Measurements from ENCODE around the gene FAM114A1. TPM values are rescaled to one million over a fixed set of nuclear protein-coding genes. Genes with fewer than 3 reads are reported as not detected.

Gene FAM114A1
- total and polyA plus RNA-seq, 4 donors, result 22.1 to 108 (median 53.9) TPM

DNA sequence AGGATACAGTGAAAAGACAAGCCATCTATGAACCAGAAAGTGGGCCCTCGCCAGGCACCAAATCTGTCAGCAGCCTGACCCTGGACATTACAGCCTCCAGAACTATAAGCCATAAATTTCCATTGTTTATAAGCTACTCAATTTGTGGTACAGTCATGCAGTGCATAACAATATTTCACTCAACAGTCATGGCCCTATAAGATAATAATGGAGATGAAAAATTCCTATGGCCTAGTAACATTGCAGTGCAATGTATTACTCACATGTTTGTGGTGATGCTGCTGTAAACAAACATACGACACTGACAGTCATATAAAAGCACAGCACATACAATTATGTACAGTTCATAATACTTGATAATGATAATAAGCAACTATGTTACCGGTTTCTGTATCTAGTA is 45.9 kb upstream of the FAM114A1 start:
- DNase-seq (ENCODE audit: low spot score), result no peak
- TF ChIP-seq FOXA1 (IDR thresholded peaks at IDR 0.05), result no peak
- TF ChIP-seq RAD21 (IDR thresholded peaks at IDR 0.05), result no peak
- no peak for TF ChIP-seq MAX (IDR thresholded peaks at IDR 0.05)
- no peak for TF ChIP-seq TAF1 (conservative IDR thresholded peaks at IDR 0.05)
- no peak for TF ChIP-seq YY1 (IDR thresholded peaks at IDR 0.05)
- no peak for TF ChIP-seq RXRA (IDR thresholded peaks at IDR 0.05)
- TF ChIP-seq EGR1 (IDR thresholded peaks at IDR 0.05; ENCODE audit: low read depth in 2 of 2), result no peak
- TF ChIP-seq REST (IDR thresholded peaks at IDR 0.05), result no peak
- TF ChIP-seq JUND (IDR thresholded peaks at IDR 0.05), result no peak
- TF ChIP-seq HNF4G (IDR thresholded peaks at IDR 0.05), result no peak
- no peak for TF ChIP-seq ATF3 (IDR thresholded peaks at IDR 0.05)
- no peak for TF ChIP-seq ZBTB33 (IDR thresholded peaks at IDR 0.05)
- TF ChIP-seq CTCF (IDR thresholded peaks at IDR 0.05; ENCODE audit: low read depth, low read length, missing input control), result no peak
- TF ChIP-seq FOXA2 (IDR thresholded peaks at IDR 0.05), result no peak
- TF ChIP-seq GABPA (IDR thresholded peaks at IDR 0.05 in 1 of 2, conservative IDR thresholded peaks at IDR 0.05 in 1 of 2), result no peak
- no peak for TF ChIP-seq SP1 (IDR thresholded peaks at IDR 0.05)
- no peak for TF ChIP-seq NR2F2 (IDR thresholded peaks at IDR 0.05)
- Histone ChIP-seq H3K27ac (ENCODE audit: low read depth in 1 of 2, low read length in 2 of 2) (no peak overlapping the region), H3K4me1 (ENCODE audit: control insufficient read depth in 4 of 4, insufficient read depth in 4 of 4, low read length in 3 of 4) (no peaks in the 10 kb centered on the region), H3K36me3 (ENCODE audit: control insufficient read depth in 4 of 4, insufficient read depth in 3 of 4, low read depth in 1 of 4, low read length in 3 of 4) (no peaks in the 10 kb centered on the region), H3K9me3 (ENCODE audit: control insufficient read depth in 4 of 4, low read length in 3 of 4) (no peaks in the 10 kb centered on the region), H3K4me3 (ENCODE audit: low read depth in 1 of 3, low read length in 3 of 3) (no peak overlapping the region), H3K27me3 (ENCODE audit: control insufficient read depth in 4 of 4, insufficient read depth in 4 of 4, low read length in 3 of 4) (no peaks in the 10 kb centered on the region), H3K9ac (ENCODE audit: low read depth in 1 of 2, low read length in 2 of 2) (no peak overlapping the region)
- 98% methylated on average over 3 of the region's 3 CpGs for WGBS

Measured in liver (tissue), 9 donors.